Activated gamma-delta T cell treated with anti-CD3 and anti-CD28 coated beads, Interleukin-2, amount 50 U/mL, for 16 hours (primary cell): ENCODE results near the gene CHST12.
"Not testable (repeated sequence)": the region's sequence is repeated elsewhere in the genome, so short reads cannot be mapped to it uniquely, and the experiment has no call there.

Experiments used
- DNase-seq: peaks from one replicate; pipeline ENCODE4 v3.0.0-alpha.2; 2020; ENCODE audit warnings: low read depth

The CHST12 gene

GRCh38 chr7:2403718-2404648 is 572 bp downstream of the CHST12 start:
- DNase-seq: no peak

- no peak for DNase-seq
Observed at GRCh38 chr7:2404714-2405119, 1.3 kb downstream of the CHST12 start.

- DNase-seq: no peak
Observed at GRCh38 chr7:2405201-2405600, 1.8 kb downstream of the CHST12 start.

- no peak for DNase-seq
Observed at GRCh38 chr7:2405601-2406345, 2.4 kb downstream of the CHST12 start.

- no peak for DNase-seq
Observed at GRCh38 chr7:2409745-2410414, 6.5 kb downstream of the CHST12 start.

- DNase-seq: no peak
Observed at GRCh38 chr7:2411049-2411448, 7.6 kb downstream of the CHST12 start.

- no peak for DNase-seq
Observed at GRCh38 chr7:2411815-2412586, 8.6 kb downstream of the CHST12 start.

- DNase-seq: no peak
Observed at GRCh38 chr7:2412587-2413201, 9.3 kb downstream of the CHST12 start.

GRCh38 chr7:2416063-2416462 is 12.7 kb downstream of the CHST12 start:
- DNase-seq: no peak

- no peak for DNase-seq
Observed at GRCh38 chr7:2416650-2417049, 13.2 kb downstream of the CHST12 start.

GRCh38 chr7:2417178-2417577 is 13.8 kb downstream of the CHST12 start:
- DNase-seq: not testable (repeated sequence)

GRCh38 chr7:2417981-2418481 is 14.6 kb downstream of the CHST12 start:
- peak; percentile 64 for DNase-seq

- no peak for DNase-seq
Observed at GRCh38 chr7:2420216-2420933, 17.0 kb downstream of the CHST12 start.

- no peak for DNase-seq
Observed at GRCh38 chr7:2421943-2422310, 18.5 kb downstream of the CHST12 start.

GRCh38 chr7:2425749-2426148 is 22.3 kb downstream of the CHST12 start:
- DNase-seq: no peak

GRCh38 chr7:2431260-2431867 is 28.0 kb downstream of the CHST12 start:
- DNase-seq: no peak

GRCh38 chr7:2432910-2433712 is 29.7 kb downstream of the CHST12 start:
- no peak for DNase-seq

GRCh38 chr7:2433713-2434550 is 30.5 kb downstream of the CHST12 start:
- no peak for DNase-seq
